RCC 7860 (cell line): Measurements from ENCODE around the gene GUCY1A2.

Source experiments
- DNase-seq: peaks from one replicate; pipeline ENCODE4 v3.0.0-alpha.2; 2015; ENCODE audit warnings: low spot score
- FAIRE-seq: peaks from 2 replicates; lab custom pipeline; 2012; peaks lifted over from hg19 to GRCh38; lab: Jason Lieb, UNC

Gene GUCY1A2

GRCh38 chr11:106998916-106999188, 19.4 kb downstream of the GUCY1A2 start:
- DNase-seq: no peak
- no peak for FAIRE-seq

- DNase-seq: no peak
- no peak for FAIRE-seq
Measured at GRCh38 chr11:106998116-106998915, 20.0 kb downstream of the GUCY1A2 start.

DNA sequence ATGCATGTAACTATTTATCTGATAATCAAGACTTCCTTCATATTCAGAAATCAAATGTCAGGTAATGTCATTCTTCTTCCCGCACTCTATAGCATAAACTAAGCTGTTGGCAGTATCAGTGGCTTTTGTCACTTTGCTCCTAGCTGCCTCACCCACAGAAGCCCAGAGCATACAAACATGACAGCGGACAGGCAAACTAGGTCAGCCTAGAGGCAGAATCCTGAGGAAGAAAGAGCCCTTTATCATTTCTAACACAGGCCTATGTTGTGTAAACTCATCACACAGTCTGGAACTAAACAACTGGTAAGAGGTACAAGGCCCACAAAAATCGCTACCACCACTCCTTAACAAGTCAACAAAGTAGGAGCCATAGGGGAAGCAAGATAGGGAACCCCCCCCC, 21.0 kb downstream of the GUCY1A2 start:
- DNase-seq (no peak), FAIRE-seq (no peak)

DNA sequence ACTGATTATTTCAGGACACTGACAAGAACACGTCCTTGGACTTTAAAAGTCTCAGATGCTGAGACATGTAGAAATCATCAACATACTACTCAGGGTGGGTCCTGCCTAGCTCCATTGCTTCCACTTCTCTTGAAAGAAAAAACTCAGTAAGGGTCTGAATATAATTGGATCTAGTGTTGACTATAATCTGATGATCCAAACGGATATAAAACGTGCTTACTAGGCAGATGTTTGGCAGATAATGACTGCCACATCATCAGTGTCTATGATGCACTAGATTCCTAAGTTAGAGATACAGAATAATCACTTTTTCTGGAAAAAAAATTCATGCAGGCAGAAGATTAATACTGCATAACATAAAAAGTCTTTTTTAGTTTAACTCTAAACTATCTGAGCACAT, 21.6 kb downstream of the GUCY1A2 start:
- FAIRE-seq: no peak
- DNase-seq: no peak

DNA sequence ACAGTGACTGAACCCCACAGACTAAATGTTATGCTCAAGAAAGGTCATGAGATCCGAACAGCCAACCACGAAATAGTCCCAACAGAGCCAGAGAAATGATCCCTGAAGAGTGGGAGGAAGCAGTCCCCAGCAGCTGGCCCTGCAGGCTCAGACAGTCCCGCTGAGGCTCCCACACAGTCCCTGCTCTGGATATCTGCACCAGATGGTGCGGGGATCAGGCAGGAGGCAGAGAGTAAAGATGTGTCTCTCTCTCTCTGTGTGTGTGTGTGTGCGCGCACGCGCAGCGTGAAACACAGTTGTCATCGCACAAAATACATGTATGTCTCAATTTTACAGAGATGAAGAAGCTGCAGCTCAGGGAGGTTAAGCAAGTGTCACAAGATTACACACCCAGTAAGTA, 27.9 kb downstream of the GUCY1A2 start:
- DNase-seq (no peak), FAIRE-seq (no peak)

- FAIRE-seq (no peak), DNase-seq (no peak)
Measured at GRCh38 chr11:106989078-106989455, 29.2 kb downstream of the GUCY1A2 start.

GRCh38 chr11:106988151-106989077, 29.9 kb downstream of the GUCY1A2 start:
- FAIRE-seq: no peak
- DNase-seq: peak; percentile 36

DNA sequence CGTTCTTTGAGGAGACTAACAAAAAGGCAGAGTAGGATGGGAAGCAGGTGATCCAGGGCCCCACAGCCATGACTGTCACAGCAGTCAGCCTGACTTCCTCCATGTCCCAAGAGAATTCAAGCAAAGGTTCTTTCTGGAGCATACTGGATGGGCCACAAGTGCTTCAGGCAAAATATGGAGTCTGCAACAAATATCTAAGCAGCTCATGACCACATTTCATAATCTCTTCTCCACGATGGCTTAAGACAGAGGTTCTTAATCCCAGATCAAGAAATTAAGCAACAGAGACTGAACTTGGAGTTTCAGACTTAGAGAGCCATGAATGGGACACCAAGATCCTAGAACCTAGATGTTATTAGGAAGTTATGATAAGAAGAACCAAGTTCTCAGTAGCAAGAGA, 31.6 kb downstream of the GUCY1A2 start:
- FAIRE-seq: no peak
- DNase-seq: no peak

GRCh38 chr11:106986261-106986660, 32.0 kb downstream of the GUCY1A2 start:
- FAIRE-seq (peak; percentile 4), DNase-seq (peak; percentile 16)

DNA sequence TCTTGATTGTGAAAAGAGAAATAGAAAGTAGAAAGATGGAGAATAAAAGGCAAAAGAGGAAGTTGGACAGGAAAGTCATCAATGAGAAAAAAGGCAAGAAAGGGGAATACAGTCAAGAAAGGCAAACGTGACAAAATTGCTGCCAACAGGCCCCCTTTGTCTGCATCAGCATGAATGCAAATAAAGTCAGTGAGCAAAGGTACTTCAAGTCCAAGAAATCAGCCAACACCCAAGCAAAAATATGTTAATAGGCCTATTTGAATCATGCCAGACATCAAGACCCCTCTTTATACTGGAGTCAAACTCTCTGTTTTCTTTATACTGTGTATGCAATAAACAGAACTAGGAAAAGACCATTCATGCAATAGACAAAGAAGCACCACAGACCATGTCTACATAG, 34.3 kb downstream of the GUCY1A2 start:
- DNase-seq: no peak
- no peak for FAIRE-seq

DNA sequence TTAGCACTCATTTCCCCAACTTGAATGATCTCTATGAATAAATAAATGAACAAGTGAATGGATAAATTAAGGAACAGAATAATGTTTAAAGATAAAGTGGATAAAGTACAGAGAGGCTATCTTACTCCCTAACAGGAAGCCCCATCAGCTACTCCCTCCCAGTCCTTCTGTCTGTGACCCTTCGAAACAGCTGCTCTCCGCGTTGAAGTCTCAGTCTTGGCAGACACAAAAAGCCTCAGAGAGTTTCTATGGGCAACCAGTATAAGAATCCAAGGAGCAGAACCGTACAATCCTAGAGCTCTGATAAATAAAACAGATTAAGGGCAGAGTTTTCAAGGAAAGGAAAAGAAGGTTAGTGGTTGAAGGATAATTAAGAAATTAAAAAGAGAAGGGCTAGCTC, 35.0 kb downstream of the GUCY1A2 start:
- FAIRE-seq (no peak), DNase-seq (no peak)

- FAIRE-seq (no peak), DNase-seq (no peak)
Measured at GRCh38 chr11:106974831-106975230, 43.4 kb downstream of the GUCY1A2 start.

DNA sequence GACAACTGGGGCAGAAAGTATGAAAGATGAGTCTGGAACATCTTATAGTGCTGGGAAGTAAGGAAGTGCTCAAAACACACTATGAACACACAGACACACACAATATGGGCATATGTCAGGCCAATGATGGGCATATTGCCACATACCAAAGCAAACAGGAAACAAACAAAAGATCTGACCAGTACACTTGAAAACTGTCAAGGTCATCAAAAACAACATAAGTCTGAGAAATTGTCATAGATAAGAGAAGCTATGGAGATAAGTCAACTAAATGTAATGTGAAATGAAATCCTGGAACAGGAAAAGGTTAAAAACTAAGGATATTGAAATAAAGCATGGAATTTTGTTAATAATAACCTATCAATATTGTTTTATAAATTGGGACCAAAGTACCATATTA, 46.4 kb downstream of the GUCY1A2 start:
- FAIRE-seq: no peak
- DNase-seq: no peak

DNA sequence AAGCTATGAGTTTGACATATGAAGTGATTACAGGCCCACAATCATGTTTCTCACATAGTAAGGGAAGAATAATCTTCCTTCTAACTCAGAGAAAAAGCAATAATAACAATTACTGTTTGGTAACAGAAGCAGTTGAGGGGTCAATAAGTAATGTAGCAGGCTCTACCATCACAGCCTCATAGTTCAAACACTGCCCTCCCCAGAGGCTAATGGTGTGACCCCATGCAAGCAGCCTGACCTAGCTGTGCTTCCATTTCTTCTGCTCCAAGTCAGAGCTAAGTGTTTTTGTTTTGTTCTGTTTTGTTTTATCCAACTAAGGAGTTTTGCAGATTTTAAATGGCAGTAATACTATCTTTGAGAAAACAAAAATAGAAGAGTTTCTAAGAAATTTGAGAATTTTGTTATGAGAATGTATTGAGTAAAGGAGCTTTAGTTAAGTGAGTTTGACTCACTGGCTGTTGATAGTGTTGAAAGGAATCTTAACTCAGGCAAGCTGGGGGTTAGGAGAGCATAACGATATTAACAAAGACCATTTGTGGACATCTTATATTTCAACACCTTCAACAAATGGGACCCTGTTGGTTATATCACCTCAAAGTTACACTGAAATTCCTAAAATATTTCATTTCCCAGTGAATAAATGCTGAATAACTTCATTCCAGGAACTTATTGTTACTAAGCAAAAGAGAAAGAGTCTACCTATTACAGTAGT, 48.5 kb downstream of the GUCY1A2 start:
- DNase-seq (no peak), FAIRE-seq (no peak)

DNA sequence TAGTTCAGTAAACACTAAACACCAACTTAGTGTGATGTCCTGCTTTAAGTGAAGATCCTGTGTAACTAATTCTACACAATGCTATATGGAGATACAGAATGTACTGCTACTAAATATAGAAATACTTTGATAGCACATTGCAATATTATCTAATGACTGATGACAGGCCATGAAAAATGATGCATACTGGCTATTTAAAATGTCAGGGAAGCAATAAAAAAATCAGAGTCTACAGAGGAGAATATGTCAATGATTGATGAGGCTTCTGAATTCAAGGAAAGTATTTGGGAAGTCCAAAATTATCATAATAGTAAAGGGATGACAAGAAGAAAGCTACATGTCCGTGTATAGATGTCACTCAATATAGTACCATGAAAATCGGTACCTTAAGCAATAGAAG, 55.3 kb downstream of the GUCY1A2 start:
- DNase-seq (no peak), FAIRE-seq (no peak)

- FAIRE-seq (no peak), DNase-seq (peak; percentile 54)
Measured at GRCh38 chr11:106961518-106961917, 56.8 kb downstream of the GUCY1A2 start.

DNA sequence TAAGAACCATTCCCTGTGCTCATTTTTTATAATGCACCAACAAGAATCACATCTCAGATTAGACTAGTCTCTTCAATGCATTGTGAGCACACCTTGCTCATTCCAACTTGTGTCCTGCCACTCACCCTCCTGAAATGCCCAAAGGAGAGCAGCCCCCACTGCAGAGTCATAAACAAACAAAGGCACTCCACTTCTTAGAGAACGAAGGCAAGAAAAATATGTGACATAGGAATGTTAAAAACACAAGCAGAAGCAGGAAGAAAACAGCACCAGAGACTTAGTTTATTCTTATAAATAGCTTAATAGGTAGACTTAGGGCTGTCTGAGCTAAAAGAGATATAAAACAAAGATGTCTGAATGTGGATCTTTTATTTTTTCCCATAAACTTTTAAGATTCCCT, 57.2 kb downstream of the GUCY1A2 start:
- no peak for FAIRE-seq

GRCh38 chr11:106959800-106960199, 58.5 kb downstream of the GUCY1A2 start:
- FAIRE-seq: no peak
- no peak for DNase-seq

More for the DNA sequence above, 57.2 kb downstream of the GUCY1A2 start:
- no peak for DNase-seq

- FAIRE-seq (no peak), DNase-seq (no peak)
Measured at GRCh38 chr11:106959386-106959785, 58.9 kb downstream of the GUCY1A2 start.

- FAIRE-seq: no peak
- DNase-seq: no peak
Measured at GRCh38 chr11:106958517-106959248, 59.6 kb downstream of the GUCY1A2 start.

DNA sequence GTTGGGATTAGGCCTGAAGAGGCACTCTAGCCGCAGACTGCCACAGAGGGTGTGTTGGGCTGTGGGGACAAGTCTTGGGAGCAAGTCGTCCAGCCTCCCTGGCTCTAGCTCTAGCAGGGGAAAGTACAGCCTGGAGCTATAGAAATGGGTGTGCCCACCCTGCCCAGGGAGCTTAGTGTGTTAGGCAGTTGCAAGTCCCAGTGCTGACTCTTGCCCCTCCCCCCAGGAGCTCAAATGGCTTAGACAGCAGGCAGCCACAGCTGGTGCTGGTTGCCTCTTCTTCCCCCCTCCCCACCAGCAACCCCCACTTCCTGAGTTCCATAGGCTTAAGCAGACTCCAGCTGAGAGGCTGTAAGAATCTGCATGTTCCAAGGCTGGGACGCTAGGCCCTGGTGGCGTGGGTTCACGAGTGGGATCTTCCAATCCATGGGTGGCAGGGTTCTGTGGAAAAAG, 61.2 kb downstream of the GUCY1A2 start:
- FAIRE-seq: no peak
- no peak for DNase-seq
